ENCODE measurements around the gene UBTD2.

DNA sequence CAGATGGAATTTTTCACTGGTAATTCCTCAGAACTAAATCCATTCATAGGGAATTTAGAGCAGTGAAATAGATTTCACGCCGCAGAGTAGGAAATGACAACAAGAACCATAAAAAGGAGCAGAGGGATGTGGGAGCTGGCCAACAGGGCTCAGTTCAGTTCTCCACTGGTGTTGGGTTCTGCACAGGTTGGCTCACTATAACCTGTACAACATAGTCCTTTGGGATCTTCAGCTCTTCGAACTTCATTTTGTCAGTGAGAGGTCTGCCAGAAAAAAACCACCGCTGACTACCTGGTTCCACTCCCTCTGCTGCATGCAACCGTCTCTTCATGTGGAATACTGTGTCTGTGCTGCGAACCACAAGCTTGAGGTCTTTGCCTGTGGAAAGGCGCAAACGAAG is 71.9 kb downstream of the UBTD2 start:
- TF ChIP-seq CTCF (IDR thresholded peaks at IDR 0.05): no peak
- no peak for TF ChIP-seq POLR2A (IDR thresholded peaks at IDR 0.05)
